Breast epithelium (tissue), 3 donors: ENCODE data around the gene SRC.
"Not testable (repeated sequence)": the region's sequence is repeated elsewhere in the genome, so short reads cannot be mapped to it uniquely, and the experiment has no call there.

Experiments used
- CTCF ChIP-seq, 3 donors: fragments of 450-650 bp; IDR thresholded peaks; one replicate each; pipeline ENCODE4 v1.5.1; 2016 to 2017; ENCODE audit warnings: antibody characterized with exemption in 3 of 3, mild to moderate bottlenecking in 3 of 3, moderate library complexity in 3 of 3
- POLR2A ChIP-seq: fragments of 450-650 bp; IDR thresholded peaks from one replicate; pipeline ENCODE4 v1.6.1; 2016; ENCODE audit warnings: antibody characterized with exemption, mild to moderate bottlenecking, moderate library complexity
- POLR2AphosphoS5 ChIP-seq, 3 donors: sonication (generic); formaldehyde crosslinking; IDR thresholded peaks; one replicate each; pipeline ENCODE4 v1.6.1; 2017; ENCODE audit warnings: antibody characterized with exemption in 3 of 3

- not testable (repeated sequence) for TF ChIP-seq CTCF (IDR thresholded peaks at IDR 0.05); POLR2A; POLR2AphosphoS5 (IDR thresholded peaks at IDR 0.05)
Measured at GRCh38 chr20:37339764-37340109, 6.2 kb upstream of the SRC start.
